ENCODE results near the gene MRFAP1L1. TPM values are rescaled to one million over a fixed set of nuclear protein-coding genes. Genes with fewer than 3 reads are reported as not detected.

Gene MRFAP1L1
- total RNA-seq, 1 donor from 2014 or later, result 44.7 TPM

- Mint-ChIP-seq H3K27ac (ENCODE audit: unreplicated experiment) (no peak overlapping the region), H3K27me3 (ENCODE audit: low read depth) (no peaks in the 10 kb centered on the region), H3K4me1 (ENCODE audit: low read depth) (peaks cover 23% of the 10 kb centered on the region), H3K4me3 (ENCODE audit: unreplicated experiment) (no peak overlapping the region), H3K36me3 (ENCODE audit: low read depth) (peaks cover 12% of the 10 kb centered on the region), H3K9me3 (ENCODE audit: low read depth) (peaks cover 11% of the 10 kb centered on the region)
- TF ChIP-seq CTCF (IDR thresholded peaks at IDR 0.05), result peak; percentile 49
- DNase-seq (ENCODE audit: low spot score), result no peak
These were observed 8.3 kb downstream of the MRFAP1L1 start for GRCh38 chr4:6701371-6701770.

GRCh38 chr4:6699903-6700302 lies 9.8 kb downstream of the MRFAP1L1 start:
- no peaks in the 10 kb centered on the region for H3K27me3 Mint-ChIP-seq (ENCODE audit: low read depth)
- H3K4me3 Mint-ChIP-seq (ENCODE audit: unreplicated experiment), result no peak overlapping the region
- peaks cover 13% of the 10 kb centered on the region for H3K4me1 Mint-ChIP-seq (ENCODE audit: low read depth)
- H3K27ac Mint-ChIP-seq (ENCODE audit: unreplicated experiment), result no peak overlapping the region
- TF ChIP-seq CTCF (IDR thresholded peaks at IDR 0.05), result no peak
- H3K36me3 Mint-ChIP-seq (ENCODE audit: low read depth), result peaks cover 10% of the 10 kb centered on the region
- DNase-seq (ENCODE audit: low spot score), result no peak
- peaks cover 11% of the 10 kb centered on the region for H3K9me3 Mint-ChIP-seq (ENCODE audit: low read depth)

- no peak for TF ChIP-seq CTCF (IDR thresholded peaks at IDR 0.05)
- peaks cover 11% of the 10 kb centered on the region for H3K4me1 Mint-ChIP-seq (ENCODE audit: low read depth)
- H3K27ac Mint-ChIP-seq (ENCODE audit: unreplicated experiment), result no peak overlapping the region
- no peak overlapping the region for H3K4me3 Mint-ChIP-seq (ENCODE audit: unreplicated experiment)
- no peaks in the 10 kb centered on the region for H3K27me3 Mint-ChIP-seq (ENCODE audit: low read depth)
- no peak for DNase-seq (ENCODE audit: low spot score)
- H3K9me3 Mint-ChIP-seq (ENCODE audit: low read depth), result peaks cover 11% of the 10 kb centered on the region
- peaks cover 9% of the 10 kb centered on the region for H3K36me3 Mint-ChIP-seq (ENCODE audit: low read depth)
These were observed 10.3 kb downstream of the MRFAP1L1 start for GRCh38 chr4:6699388-6699787.

- peaks cover 2% of the 10 kb centered on the region for H3K36me3 Mint-ChIP-seq (ENCODE audit: low read depth)
- H3K27me3 Mint-ChIP-seq (ENCODE audit: low read depth), result no peaks in the 10 kb centered on the region
- H3K4me1 Mint-ChIP-seq (ENCODE audit: low read depth), result peaks cover 12% of the 10 kb centered on the region
- no peaks in the 10 kb centered on the region for H3K9me3 Mint-ChIP-seq (ENCODE audit: low read depth)
- no peak for TF ChIP-seq CTCF (IDR thresholded peaks at IDR 0.05)
- no peak overlapping the region for H3K27ac Mint-ChIP-seq (ENCODE audit: unreplicated experiment)
- no peak overlapping the region for H3K4me3 Mint-ChIP-seq (ENCODE audit: unreplicated experiment)
- no peak for DNase-seq (ENCODE audit: low spot score)
These were observed 12.5 kb downstream of the MRFAP1L1 start for GRCh38 chr4:6697131-6697530.

GRCh38 chr4:6696611-6697010 lies 13.1 kb downstream of the MRFAP1L1 start:
- no peak for TF ChIP-seq CTCF (IDR thresholded peaks at IDR 0.05)
- peaks cover 12% of the 10 kb centered on the region for H3K4me1 Mint-ChIP-seq (ENCODE audit: low read depth)
- peaks cover 2% of the 10 kb centered on the region for H3K36me3 Mint-ChIP-seq (ENCODE audit: low read depth)
- H3K27me3 Mint-ChIP-seq (ENCODE audit: low read depth), result no peaks in the 10 kb centered on the region
- DNase-seq (ENCODE audit: low spot score), result no peak
- no peaks in the 10 kb centered on the region for H3K9me3 Mint-ChIP-seq (ENCODE audit: low read depth)
- H3K4me3 Mint-ChIP-seq (ENCODE audit: unreplicated experiment), result no peak overlapping the region
- H3K27ac Mint-ChIP-seq (ENCODE audit: unreplicated experiment), result no peak overlapping the region

Data from chondrocyte (in vitro differentiated cells).